Stimulated activated CD8-positive, alpha-beta memory T cell treated with anti-CD3 and anti-CD28 coated beads, Interleukin-4, amount 100 ng/mL, for 1 hour (primary cell): ENCODE data around the gene DGKI.

Experiments used
- DNase-seq, 2 donors: peaks; one replicate each; pipeline ENCODE4 v3.0.0-alpha.2; 2020; ENCODE audit warnings: low read depth in 2 of 2, low spot score in 1 of 2

DGKI gene

DNA sequence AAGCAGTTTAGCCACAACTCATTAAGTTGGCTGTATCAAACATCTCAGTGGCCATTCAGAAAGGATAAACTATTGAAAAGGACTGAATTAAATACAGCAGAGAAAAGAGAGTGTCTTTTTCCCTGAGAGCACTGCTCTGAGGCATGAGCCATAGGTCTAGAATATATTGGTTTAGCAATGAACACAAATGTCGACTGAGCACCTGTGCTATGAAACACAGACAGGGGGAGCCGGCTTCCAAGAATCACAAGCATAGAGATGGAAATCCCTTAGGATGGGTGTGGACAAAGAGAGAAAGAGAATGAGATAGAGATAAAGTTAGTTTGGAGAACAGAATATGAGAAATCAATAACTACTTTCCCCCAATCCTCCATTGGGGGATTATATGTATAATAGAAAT, 54.8 kb downstream of the DGKI start:
- DNase-seq = no peak

DNA sequence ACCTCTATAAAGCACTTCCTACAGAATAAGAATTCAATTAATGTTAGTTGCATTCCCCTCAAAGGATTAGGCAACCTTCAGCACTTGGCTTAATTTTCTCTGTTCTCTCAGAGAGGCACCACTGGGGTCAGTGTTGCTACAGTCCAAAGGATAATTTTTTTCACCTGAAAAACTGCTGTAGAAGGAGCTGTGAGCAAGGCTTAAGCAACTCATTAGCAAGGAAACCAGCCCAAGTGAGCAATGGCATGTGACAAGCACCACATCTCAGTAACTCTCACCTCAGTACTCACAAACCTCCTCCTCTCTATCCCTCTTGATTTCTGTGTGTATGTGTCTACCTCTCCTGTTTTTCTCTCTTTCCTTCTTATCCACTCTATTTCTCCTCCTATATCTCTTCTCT, 55.9 kb downstream of the DGKI start:
- DNase-seq = no peak

DNA sequence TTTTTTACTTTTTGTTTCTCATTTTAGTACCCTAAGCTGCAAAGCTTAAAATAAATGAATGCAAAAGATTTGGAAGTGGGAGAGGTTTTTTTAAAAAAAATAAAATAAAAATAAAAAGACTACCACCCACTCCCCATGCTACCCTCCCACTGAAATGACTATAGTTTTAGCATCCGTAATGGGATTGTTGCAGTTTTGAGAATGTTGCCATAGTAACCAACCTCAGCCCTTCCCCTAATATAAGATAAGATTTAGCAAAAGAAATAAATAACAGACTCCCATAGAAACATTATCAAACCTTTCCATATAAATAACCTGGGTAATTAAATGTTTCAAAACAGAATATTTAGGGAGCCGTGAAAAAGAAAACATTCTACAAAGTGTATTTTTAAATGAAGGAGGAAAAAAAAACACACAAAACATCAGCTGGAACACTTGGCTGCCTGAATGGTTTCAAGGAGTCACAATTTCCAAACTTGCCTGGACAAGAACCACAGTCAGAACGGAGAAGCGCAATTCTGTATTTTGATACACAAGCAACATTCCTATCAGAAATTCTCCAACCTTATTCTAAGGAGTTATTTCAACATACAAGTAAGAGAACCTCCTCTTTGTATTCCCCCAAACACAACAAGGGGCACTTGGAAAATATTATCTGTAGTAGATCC, 57.4 kb downstream of the DGKI start:
- DNase-seq = no peak

DNA sequence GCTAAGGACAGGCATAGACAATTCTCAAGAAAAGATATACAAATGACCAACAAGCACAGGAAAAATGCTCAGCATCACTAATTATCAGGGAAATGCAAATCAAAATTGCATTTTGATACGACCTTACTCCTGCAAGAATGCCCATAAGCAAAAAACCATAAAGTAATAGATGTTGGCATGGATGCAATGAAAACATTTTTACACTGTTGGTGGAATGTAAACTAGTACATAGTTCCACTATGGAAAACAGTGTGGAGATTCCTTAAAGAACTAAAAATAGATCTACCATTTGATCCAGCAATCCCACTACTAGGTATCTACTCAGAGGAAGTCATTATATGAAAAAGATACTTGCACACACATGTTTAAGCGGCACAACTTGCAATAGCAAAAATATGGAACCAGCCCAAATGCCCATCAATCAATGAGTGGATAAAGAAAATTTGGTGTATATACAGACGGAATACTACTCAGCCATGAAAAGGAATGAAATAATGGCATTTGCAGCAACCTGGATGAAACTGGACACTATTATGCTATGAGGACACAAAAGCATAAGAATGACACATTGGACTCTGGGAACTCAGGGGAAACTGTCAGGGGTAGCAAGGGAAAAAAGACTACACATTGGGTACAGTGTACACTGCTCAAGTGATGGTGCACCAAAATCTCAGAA, 59.3 kb downstream of the DGKI start:
- no peak for DNase-seq

DNA sequence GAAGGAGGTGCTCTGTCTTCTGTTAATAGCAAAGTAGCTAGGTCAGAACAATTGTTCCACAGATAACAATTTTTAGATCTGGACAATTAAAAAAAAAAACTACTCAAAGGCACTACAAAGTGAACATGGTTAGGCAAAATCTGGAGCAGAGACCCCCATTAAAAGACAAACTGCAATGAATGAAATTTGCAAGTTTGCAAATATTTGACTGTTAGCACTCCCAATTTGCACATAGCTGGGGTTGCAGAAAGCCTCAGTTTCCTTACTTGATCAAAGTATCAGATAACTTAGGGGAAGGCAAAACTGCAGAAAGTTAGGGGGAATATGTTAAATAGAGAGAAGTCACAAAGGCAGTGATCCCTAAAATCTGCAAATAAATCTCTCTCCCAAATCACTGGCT, 68.3 kb downstream of the DGKI start:
- DNase-seq = no peak

DNA sequence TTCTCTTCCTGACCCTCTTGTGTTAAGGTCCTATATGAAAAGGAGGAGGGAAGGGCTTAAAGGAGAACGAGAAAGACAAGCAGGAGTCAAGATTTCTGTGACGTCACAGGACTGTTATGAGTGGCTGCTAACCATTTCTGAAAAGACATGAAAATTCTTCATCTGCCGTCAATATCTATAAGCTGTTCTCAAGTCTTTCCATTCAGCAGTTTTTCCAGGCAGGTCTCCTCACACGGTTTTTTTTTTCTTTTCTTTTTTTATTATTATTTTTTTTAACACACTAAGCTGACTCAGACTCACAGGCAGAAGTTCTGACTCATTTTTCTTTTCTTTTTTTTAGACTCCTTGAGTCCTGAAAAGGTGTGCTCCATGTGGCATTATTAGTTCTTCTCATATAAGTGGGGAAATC, 72.0 kb downstream of the DGKI start:
- DNase-seq = no peak

DNA sequence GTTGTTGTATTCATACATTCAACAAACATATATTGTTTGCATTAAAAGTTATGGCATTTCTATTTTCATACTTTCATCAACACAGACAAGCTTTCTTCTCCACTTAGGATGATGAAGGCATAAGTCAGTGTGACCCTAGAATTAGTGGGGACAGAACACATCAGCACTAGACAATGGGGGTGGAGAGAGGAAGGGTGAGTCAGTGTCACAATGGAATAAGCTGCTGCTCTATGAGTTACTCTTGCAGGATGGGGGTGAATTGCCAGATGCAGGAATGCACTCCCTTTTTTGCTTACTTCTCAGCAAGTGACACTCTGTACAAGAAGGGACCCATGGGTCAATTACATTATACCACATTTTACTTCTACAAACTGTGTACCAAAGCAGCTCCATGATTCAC, 74.0 kb downstream of the DGKI start:
- DNase-seq = no peak

DNA sequence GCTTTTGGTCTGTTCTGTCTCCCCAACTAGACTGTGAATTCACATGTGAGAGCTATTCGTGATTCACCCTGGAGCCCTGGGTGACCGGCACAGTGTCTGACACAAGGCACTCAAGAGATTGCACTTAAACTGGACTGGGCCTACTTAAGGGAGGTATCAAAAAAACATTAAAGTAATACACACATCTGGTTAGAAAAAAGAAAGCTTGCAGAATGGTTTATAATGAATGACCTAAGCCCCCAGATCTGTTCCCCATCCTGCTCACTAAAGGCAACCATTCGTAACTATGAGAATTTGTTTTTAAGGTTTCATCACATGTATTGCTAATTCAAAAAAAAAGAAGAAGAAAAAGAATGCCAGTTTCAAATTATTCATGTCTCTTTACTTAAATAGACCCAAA, 74.5 kb downstream of the DGKI start:
- DNase-seq = no peak

DNA sequence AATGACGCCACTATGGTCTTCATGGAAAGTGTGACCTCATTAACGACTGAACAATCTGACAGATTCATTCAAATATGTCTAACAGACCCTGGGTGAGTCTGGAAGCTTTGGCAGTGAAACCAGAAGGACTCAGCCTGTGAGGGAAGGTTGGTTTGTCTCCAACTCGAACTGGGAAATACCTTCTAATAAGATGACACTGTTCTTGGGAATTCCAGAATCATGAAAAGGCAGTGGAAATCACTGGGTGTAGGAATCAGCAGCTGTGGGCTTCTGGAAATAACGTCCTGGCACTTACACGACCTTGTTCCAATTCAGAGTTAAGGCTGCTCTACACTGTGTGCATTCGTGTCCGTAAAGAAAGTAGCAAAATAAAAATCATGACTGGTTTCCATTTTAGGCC, 75.1 kb downstream of the DGKI start:
- no peak for DNase-seq

DNA sequence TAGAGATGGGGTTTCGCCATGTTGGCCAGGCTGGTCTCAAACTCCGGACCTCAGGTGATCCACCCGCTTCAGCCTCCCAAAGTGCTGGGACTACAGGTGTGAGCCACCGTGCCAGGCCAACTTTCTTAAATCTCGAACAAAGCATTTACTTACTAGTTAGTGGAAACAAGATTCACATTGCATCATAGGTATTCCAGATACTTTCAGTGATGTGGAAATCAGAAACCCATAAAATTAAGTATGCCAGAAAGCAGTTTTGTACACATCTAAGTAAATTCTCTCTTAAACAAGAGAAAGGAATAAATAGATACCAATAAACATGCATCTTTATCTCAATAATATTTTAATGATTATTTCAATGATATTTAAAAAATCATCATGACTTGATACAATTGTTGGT, 75.5 kb downstream of the DGKI start:
- DNase-seq = no peak

DNA sequence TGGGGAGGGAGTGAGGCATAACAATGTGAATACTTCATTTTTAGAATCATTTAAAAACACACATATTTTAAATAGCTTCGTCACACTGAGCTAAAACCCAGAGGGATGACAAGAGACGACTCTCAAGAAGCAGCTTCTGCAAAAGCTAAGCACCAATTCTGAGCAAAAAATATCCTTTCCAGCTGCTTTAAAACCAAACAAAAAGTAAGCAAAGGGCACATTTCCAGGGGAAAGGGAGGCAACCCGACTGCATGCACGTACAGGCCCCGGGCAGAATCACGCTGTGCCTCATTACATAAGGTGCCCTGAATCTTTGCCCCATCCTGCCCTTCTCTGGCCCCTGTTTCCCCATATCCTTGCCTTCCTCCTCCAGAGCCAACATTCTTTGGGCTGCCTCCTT, 78.4 kb downstream of the DGKI start:
- no peak for DNase-seq

DNA sequence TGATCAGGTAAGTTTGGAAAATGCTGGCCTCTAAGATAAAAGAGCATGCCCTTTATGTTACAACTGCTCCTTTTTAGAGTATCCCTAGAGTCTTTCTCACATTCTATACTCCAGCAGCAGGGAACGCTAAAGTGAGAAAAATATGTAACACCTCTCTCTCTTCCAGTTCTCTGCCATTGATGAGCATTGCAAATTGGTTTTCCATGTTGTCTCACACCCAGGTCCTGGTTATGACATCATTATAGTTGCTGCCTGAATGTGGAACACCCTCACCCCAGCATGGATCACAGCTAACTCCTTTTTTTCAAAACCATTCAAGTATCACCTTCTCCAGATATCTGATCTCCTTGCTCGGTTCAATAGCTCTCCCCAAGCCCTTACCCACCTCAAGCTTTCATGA, 84.4 kb downstream of the DGKI start:
- no peak for DNase-seq

DNA sequence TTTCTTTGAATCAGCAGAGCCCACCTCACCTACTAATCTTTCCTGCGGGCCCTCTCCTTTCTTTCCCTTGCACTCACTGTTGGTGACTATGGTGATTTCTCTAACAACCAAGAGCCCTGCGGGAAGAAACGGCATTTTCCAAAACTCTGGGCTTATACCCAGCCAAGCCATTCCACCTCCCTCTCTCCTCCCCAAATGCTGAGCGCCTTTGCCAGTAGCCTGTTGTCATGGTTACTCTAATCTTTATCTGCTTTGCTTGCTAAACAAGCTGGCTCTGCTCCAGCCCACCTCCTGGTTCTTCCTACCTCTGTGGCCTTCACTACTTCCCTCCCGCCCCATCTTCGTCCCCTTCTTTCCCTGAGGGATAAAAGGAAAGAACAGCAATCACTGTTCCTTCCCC, 86.7 kb downstream of the DGKI start:
- no peak for DNase-seq

DNA sequence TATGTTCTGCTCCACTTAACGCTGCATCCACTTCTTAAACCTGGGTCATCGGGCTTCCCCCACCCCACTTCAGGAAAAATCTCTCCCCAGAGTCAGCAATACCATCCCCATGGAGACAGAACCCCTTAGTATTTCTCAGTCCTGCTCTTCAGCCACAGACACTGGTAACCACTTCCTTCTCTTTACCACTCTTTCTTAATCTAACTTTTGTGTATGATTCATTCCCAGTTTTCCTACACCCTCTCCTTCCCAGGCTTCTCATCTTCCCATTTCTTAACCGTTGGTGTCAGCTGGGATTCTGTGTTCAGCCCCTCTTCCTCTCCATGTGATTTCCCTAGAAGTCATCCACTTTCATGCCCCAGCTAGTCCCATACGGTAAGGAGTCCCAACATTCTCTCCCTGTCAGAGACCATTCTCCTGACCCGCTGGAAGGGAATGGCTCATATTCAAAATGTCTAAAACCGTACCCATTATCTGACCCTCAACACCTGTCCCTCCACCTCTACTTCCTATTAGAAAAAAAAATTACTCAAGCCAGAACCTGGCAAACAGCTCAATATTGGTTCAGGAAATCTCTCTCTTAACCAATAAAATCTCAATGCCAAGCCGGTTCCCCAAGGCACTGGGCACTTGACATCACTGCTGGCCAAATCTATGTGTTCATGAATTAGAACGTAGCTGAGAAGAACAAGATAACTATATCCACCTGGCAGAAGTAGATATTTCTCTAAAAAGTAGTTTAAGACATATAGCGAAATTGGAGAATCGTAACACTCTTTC, 89.4 kb downstream of the DGKI start:
- no peak for DNase-seq

DNA sequence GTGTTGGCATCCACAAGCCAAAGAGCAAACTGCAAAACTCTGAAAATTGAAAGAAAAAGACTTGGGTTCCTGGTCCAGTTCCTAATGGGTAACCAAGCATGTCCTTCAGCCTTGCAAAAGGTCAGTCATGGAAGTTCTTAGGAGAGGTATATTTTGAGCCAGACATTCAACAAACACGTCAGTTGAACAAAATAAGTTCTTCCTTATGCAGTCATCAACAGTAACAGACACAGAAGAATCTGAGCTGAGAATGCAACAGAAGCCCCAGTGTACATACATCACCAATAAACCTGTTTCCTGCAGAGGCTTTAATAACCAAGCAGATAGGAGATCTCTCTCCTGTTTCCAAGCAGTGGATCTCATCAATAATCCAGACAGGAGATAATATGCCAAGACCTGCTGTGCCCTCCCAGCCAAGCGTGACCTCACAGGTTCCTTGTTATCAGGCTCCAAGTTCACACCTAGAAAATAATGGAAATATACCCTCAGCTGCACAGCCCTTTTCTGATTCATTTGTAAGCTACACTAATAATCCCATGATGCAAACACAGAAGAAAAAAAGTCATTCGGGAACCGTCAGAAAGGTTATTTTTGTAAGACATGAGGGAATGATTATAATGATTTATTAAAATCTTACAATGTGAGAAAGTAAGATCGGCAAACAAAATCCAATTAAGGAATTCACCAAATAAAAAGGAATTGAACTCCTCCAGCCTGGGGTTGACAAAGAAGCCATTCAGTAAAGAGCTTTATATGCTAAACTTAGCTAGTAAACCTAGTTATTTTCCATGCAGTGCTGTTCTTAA, 90.7 kb downstream of the DGKI start:
- DNase-seq = no peak

DNA sequence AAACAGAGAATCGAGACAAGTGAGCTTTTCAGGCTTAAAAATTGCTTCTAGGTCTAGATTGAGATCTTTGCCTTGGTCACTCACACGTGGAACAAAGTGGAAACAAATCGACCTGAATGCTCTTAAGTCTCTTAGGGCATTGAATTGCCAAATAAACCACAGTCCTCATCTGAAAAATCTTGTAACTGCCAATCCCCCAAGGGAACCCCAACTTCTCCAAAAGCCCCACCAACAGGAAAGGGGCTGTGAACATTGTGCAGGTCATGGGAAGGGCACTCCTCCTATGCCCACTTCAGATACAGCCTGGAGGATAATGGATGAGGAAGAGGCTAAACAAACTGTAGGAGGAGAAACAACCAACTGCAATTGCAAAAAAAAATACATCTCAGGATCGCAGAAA, 91.3 kb downstream of the DGKI start:
- no peak for DNase-seq

DNA sequence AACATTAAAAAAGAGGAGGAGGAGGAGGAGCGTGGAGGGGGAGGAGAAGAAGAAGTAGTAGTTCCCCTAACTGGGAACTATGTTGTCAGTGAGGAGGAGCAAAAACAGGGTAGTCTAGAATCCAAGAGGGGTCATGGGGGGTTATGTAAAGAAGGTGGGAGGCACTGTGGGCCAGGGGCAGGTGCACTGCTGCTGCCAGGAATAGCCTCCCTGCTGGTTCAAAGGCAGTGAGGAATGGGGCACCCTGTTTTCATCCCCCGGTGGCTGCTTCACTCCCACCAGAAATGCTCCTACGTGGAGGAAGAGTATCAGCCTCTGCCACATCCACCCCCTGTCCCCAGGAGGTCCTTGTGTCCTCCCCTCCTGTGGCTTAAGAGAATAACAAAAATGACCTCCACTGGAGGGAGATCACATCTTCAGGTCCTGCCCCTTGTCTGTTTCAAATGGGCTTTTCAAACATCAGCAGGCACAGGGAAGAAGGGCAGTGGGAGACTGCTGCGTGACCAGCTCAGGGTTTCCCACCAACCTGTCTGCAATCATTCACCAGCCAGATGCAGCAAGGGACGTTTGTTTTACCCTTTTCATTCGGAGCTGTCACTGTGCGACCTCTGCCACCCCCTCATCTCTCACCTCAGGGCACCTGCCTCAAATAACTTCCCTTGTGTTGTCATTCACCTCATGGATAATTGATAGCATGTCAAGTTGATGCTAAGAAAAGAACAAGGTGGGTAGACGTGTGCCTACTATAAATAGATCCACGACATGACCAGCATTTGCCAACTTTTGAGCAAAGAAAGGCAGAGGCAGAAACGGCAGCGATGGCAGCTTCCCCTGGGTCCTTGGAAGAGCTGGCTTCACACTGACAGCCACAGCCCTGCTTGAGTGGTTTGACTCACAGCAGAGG, 92.6 kb downstream of the DGKI start:
- DNase-seq = no peak

DNA sequence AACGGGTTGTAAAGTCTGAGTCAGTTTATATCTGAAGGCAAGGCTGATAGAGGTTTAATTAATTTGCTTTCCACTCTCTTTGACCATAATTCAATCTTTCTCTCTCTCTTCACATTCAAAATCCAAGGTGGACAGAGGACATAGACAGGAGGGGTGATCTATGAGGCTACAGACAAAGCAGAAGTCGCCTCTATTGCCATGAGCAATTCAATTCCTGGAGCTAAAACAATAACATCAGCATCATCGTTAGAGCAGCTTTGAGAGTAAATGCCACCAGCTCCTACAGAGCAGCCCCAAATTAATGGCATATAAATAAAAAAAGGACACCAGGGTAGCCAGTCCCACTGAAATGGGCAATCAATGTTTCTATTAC, 93.2 kb downstream of the DGKI start:
- DNase-seq = no peak

DNA sequence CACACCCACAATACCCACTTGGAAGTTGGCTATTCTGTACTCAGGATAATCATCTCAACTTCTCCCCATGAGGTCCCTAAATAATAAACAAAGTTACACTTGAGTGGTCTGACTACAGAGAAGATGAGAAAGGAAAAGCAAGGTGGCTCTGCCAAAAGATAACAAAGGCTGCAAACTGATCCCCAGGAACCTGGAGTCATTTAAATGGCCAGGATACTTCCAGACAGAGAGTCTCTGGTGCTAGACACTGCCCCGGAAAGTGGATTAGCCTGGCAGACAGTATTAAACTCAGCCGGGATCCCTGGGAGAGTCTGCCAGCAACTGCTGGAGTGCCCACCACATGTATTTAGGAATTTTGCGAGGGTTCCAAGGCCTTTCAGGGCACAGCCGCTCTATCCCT, 93.7 kb downstream of the DGKI start:
- no peak for DNase-seq

DNA sequence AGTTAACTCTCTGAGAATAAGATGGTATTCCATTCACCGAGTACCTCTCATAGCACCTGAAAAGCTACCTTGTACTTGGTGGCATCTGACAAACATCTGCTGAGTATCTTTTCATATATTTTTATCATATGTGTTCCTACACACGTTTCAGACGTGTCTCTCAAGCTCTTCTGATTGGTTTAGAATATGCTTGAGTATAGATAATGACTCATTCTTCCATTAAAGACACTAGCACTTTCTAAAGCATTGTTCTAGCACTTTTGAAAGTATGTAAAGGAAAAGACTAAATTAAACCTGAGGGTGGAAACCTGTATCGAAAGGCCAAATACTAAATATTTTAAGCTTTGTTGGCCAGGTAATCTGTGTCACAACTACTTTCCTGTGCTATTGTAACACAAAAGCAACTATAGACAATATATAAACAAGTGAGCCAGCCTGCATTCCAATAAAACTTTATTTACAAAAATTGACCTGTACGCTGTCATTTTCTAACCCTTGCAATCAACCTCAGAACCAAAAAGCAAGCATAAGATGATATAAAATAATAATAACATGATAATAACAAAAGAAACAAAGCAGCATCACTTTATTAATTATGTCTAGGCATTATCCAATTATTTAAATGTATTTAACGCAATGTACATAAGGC, 95.3 kb downstream of the DGKI start:
- DNase-seq = no peak
